Inferior parietal cortex (tissue), 1 donor: Measurements from ENCODE around the gene GAGE10.

ENCODE experiments used
- DNase-seq: peaks from one replicate; pipeline ENCODE4 v3.0.0-alpha.2; 2016; ENCODE audit errors: extremely low spot score

The GAGE10 gene, protein sequence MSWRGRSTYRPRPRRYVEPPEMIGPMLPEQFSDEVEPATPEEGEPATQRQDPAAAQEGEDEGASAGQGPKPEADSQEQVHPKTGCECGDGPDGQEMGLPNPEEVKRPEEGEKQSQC

DNA sequence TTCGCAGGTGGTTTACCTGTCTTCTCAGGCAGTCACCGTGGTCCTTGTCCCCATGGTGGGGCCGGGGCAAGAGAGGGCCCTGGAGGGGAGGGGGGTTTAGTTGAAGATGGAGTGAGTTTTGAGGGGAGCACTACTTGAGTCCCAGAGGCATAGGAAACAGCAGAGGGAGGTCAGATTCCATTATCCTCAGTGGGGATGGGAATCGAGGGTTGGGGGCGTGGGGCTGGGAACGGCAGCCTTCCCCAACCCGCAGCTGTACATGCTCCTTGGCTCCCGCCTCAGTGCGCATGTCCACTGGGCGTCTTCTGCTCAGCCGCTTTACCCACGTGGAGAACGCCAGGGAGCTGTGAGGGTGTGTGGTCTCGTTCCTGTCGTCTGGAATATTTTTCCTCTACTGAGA lies at the start of gene GAGE10:
Gene GAGE10, plus strand, starts transcription at position 301 of the 400 bp plus-strand sequence. CDS start 1,214 bp downstream, outside the sequence.
- DNase-seq = no peak

DNA sequence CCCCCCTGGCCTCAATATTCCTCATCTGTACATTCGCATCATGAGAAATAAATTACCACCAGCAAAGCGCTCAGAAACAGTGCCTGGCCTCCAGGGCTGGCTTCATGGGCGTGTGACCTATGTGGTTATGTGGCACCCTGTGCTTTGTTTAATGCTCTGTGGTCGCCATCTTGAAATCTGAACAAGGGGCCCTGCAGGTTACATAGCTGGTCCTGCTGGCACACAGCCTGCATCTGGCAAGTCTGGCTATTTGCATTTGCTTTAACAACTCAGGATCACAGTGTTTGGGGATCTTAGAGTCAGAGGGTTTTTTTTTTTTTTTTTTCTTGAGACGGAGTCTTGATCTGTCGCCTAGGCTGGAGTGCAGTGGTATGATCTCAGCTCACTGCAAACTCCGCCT lies 48.8 kb upstream of the GAGE10 start:
- no peak for DNase-seq

DNA sequence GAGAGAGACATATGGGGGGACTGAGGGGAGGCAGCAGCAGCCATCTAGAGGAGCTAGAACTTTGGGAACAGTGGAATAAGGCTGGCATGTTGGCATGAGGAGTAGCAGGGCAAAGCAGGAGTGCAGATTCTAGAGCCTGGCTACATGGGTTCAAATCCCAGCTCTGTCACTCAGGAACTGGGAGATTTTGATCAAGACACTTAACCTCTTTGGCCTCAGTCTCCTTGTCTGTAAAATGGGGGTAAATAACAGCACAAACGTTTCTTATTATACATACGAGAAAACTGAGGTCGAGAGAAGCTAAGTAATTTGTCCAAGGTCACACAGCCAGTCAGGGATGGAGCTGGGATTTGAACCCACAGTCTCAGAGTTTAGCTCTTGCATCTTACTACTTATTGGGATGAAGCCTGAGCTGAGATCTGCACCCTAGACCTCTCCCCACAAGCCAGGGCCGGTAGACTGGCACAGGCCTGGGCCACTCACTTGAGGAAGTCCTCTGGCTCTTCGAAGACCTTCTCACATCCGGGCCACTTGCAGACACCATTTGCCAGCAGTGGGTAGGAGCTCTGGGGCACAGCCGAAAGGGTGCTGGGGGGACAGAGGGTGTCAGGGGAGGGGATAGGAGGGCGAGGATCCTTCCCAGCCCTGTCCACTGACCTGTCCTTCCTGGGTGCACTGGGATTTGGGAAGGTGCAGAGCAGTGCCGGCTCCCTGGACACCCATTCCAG lies 47.0 kb upstream of the GAGE10 start:
- no peak for DNase-seq

DNA sequence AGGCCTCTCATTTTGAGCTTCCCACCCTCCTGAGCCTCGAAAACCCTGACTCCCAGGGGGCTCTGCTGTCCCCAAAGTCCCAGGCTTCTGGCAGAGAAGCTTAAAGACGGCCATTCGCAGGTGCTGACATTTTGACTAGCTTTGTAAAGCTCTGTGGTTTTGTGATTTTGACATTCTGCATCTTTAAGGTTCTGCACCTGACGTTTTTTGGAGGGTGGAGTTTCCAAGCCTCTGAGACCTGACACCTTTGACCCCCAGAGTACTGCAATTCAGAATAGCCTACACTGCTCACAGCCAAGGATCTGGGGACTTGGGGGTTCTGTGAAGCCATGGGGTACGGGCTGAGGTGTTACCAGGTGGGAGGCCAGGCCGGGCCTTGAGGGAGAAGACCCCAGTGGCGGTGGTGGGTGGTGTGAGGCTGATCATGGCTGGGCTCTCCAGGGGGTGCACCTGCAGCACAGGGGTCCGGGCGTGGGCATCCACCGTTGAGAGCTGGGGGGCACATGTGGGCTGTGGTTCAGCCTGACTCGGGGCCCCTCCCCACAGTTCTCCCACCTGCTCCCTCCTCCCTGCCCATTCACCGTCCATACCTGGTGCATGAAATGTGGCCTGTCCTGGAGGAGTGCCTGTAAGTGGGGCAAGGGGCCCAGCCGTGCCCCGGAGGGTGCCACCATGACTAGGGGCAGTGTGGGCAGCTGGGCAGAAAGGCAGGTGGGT lies 46.2 kb upstream of the GAGE10 start:
- no peak for DNase-seq

DNA sequence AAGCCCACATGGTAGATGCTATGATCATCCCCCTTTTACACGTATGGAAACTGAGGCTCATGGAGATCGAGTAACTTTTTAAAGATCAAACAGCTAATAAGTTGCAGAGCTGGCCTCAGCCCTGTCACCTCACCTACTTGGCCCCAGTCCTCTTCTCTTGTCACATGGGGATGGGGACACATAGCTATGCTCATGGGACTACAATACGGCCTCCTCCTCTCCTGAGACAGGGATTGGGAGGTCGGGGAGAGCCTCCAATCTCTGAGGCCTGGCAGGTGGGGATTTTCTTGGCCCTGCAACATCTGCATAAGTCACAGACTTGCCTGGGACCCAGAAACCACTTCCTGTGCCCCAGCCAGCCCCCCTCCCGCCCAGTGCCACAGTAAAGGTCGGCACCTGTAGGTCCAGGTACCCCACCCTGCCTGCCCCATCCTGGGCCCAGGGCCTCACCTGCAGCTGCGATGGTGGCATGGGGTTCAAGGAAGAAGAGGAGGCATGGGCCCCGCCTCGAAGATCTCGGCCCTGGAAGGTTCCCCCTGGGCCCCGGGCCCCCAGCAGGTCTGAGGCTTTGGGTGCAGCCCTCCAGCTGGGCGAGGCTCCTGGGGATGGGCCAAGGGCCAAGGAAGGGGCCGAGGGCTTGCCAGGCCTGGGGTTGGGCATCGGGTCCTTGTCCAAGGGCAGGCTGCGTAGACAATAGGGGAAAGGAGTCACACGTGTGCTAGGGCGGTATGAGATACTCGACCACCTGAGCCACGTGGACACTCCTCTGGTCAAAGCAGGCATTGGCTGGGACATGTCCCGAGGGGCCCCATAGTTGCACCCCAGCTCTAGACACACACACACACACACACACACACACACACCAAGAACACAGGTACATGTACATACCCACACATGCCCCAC lies 45.3 kb upstream of the GAGE10 start:
- DNase-seq = no peak

DNA sequence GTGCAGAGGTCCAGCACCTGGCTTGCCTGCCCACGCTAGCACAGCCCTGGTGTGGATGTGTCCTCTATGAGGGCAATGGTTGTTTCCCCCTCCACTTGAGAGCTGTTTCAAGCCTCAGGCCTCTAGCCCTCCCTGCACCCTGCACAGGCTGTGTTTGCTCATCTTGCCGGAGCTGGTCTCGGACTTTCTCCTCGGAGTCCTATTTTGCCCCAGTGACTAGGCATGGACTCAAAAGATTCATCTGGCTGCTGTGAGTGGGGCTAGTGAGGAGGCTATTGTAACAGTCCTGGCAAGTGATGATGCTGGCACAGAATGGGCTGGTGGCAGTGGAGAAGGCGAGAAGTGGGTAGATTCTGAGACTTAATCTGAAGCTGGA lies 44.7 kb upstream of the GAGE10 start:
- no peak for DNase-seq

DNA sequence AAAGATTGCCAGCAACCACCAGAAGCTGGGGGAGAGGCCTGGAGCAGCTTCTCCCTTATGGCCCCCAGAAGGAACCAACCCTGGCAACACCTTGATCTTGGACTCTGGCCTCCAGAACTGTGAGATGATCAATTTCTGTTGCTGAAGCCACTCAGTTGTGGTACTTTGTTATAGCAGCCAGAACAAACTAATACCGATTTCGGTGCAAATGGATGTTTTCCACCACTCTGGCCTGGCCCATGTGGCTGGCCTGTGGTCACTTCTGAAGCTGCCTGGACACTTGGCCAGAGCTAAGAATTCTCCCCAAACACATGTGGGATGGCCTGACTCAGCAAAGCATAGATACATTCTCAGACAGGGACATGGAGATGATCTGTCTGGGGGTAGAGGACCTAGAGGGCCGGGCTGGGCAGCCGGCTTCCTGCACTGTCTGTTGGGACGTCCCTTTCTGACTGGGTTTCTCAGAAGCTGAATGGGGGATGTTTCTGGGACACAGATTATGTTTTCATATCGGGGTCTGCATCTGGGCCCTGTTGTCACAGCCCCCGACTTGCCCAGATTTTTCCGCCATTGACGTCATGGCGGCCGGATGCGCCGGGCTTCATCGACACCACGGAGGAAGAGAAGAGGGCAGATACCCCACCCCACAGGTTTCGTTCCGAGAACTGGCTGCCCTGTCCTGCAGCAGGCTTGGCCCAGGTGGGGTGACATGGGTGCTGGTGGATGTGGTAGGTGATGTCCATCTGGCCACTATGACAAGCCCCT lies 43.0 kb upstream of the GAGE10 start:
- no peak for DNase-seq

DNA sequence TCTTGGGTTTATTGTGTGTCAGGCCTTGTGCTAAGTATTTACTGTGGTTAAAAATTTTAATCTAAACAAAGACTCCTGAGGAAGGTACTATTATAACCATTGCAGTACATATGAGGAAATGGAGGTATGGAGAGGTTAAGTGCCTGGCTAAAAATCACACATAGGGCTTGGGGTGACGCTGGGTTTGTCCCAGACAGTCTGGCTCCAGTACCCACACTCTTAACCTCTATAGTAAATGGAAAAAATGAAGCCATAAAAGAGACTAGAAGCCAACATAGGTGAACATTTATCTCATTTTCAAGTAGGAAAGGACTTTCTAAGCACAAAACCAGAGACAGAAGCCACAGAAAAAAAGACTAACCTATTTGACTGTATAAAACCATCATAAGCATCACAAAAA lies 40.8 kb upstream of the GAGE10 start:
- no peak for DNase-seq

DNA sequence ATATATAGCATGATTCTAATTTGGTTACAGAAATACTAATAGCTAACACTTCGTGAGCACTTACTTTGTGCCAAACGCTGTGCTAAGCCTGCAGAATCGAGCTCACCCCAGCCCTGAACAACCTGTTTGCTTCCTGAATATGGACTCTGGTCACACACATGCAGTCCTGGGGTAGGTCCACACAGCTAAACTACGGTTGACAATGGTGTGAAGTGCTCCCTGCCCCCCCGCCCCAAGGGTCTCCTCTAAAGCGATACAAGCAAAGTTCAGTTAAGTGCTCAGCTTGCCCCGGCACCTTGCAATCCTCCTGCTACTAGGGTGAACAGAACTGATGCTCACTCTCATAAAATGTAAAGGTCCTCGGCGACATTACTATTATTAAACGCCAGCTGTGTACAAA lies 39.8 kb upstream of the GAGE10 start:
- DNase-seq = no peak

DNA sequence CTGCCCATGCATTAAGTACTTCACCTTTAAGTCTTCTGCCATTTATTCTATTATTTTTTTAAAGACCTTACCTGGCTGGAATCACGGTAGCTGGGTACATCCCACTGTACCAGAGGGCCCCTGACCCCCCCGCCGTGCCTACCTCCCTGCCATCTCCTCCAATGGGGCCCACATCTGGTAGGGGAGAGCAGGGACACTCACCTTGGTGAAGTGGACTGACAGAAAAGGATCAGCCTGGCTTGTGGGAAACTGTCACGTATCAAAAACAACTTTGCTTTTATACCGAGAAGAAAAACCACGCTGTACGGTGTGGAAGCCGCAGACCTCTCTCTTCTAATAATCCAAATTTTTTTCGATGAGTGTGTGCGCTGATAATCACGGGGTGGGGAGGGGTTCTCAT lies 39.0 kb upstream of the GAGE10 start, which contains the start of gene FOXP3:
Gene FOXP3, minus strand, starts transcription at position 251 of the 400 bp plus-strand sequence. CDS start 6,205 bp downstream, outside the sequence.
- no peak for DNase-seq

DNA sequence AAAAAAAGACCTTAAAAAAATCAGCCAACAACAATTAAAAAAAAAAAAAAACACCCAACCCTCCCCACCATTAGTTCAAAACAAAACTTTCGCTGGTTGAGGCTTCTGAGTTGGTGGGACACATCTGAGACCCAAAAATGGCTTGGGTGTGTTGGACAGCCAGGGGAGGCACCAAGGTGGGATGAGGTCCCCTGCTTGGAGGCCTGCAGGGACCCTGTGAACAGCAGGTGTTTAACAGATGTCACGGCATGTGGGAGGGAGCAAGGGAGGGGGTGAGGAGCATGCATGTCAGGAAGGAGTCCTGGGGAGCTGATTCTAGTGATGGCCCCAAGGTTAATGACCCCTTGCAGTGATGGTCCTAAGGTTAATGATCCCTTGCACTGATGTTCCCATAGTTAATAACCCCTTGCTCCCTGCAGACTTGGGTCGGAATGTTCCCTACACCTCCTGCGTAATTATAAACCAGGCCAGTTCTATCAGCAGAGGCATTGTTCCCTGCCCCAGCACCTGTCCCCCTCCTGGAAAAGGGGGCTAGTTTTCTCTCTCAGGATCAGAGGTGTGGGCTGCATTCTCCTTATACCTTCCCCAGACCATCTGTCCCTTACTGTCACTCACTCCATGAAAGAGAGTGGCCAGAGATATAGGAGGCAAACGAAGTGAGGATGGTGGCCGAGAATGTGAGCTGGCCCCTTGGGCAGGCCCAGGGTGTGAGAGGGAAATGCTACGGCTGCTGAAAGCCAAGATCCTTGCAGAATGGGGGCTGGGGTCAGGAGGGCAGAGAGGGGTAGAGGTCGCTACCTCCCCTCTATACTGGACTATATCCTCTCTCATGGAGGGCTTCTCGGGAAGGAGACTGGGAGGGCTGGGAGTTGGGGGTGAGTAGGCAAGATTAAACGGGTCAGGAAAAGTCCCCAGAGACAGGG lies 36.7 kb upstream of the GAGE10 start:
- no peak for DNase-seq

DNA sequence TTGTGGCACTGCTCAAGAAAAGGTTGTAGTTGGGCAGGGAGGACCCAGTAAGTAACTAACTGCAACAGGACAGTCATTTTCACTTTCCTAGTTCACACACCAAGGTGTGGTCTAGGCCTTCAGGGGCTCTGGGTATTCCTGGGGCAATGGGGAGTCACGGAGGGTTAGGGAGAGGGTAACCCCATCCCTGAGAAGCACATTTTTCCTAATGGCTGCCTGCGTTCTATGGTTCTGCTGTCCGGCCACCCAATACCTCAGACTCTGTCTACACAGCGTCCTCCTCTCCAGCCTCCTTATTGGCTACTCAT lies 34.8 kb upstream of the GAGE10 start:
- DNase-seq = no peak

DNA sequence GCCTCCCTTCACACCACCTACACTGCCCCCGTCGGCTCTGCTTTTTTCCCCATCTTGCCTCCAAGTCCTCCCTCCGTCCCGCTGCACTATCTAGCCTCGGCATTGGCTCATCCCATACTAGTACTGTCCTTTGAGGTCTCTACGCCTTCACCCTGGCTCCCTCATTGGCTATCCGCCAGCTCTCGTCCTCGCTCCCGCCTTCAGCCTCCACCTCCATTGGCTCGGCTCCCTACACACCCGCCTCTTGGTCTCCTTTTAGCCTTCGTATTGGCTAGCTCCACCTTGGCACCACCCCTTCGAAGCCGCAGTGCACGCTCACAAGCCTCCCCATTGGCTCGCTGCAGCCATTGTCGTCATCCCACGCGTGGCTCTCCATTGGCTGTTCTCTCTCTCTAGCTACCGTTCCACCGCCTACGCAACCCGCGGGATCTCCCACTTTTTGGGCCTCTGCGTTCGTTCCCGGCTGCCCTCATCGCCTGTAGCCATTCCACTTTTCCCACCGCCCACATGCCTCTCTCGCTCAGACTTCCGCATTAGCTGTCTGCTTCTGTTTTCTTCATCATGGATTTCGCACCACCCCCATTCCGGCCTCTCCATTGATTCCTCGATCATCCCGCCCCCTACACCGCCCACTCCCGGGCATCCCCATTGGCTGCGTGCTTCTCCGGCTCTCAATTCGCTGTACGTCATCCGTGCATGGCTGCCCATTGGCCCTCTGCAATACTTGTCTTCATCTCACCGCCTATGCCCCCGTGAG lies 34.3 kb upstream of the GAGE10 start:
- peak; percentile 94 for DNase-seq

DNA sequence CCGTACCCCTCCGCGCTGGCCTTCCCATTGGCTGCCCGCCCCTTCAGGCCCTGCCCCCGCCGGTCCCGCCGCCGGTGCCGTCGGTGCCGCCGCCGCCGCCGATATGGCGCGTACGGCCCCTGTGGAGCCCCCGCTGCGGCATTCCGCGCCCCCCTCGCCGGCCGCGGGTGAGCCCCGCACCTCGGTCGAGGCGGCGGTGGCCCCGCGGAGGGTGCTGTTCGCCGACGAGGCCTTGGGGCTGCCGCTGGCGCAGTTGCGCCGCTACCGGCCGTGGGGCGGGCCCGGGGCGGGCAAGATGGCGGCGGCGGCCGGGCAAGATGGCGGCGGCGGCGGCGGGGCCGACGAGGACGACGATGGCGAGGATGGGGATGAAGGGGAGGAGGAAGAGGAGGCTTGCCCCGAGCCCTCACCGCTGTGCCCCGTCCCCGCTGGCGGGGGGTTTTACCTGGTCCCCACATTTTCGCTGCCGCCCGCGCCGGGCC lies 33.6 kb upstream of the GAGE10 start, which contains the start of gene PPP1R3F:
Gene PPP1R3F, plus strand, starts transcription at position 27 of the 482 bp plus-strand sequence. Its CDS starts 77 bp downstream, at position 104.
- DNase-seq = no peak

DNA sequence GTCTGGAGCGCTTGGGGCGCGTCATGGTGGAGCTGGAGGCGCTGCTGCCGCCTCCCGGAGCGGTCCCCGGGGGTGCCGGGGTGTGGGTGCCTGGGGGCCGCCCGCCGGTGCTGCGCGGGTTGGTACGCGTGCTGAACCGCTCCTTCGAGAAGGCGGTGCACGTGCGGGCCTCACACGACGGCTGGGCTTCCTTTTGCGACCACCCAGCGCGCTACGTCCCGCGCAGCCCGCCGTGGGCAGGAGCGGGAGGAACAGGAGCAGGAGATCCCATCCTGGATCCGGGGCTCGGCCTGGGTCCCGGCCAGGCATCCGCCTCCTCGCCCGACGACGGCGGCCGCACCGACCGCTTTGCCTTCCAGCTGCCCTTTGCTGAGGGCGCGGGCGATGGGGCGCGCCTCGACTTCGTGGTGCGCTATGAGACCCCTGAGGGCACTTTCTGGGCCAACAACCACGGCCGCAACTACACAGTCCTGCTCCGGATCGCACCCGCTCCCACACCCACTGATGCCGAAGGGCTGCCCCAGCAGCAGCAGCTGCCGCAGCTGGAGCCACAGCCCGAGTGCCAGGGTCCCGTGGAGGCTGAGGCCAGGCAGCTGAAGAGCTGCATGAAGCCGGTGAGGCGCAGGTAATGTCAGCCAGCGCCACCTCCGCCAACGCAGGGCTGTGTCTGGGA lies 33.1 kb upstream of the GAGE10 start:
- no peak for DNase-seq

DNA sequence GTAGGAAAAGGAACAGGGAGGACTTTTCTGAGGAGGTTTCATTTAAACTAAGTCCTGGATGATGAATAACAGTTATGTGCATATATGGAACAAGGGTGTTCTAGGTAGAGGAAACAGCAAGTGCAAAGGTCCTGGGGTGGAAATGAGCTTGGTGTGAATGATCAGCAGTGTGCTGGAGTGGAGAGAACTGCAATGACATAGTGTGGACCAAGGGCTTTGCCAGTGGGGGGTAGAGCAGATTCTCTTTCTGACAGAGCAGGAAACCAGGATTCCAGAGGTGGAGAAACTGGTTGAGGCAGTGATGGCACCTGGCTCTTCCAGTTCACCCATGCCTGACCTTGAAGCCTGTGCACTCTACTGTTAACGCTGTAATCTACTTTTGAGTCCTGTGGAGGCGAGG lies 32.1 kb upstream of the GAGE10 start:
- DNase-seq = no peak

DNA sequence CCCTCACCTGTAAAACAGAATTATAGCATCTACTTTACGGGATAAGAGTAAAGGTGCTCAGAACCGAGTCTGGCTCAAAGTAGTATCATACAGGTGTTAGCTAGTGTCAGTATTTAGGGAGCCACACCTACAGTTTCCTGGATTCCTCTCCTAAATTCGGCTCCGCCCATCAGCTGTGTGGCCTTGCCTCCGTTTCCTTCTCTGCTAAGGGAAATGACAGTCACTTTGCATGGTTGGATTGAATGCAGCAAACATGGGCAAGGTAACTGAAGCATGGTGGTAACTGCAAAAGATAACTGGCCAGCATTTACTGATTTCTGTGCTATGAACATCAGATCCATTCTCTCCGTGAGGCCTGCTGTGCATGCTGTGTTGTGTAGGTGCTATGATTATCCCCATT lies 31.0 kb upstream of the GAGE10 start:
- no peak for DNase-seq

DNA sequence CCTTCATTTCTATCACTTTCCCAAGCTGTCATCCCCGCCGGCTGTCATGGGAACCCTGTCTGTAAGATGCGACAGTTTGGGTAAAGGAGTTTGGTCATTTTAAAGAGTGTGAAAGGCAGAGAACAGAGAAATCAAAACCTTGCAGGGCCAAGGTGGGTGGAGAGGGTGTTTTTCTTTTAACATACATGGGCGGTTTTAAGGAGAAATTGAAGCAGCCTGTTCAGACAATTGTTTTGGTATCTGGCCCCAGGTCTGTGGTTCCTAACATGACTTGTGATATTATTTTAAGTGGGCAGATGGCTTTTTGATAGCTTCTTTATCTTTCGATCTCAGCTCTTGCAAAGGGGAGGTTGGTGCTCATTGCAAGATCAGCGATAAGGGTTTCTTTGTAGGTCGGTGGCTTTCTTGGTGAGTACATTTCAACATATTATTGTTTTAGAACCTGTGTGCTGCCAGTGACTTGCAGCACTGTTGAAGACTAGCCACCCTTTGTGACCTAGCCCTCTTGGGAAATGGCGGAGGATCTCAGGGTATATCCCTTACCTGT lies 30.2 kb upstream of the GAGE10 start:
- DNase-seq = no peak
